ENCODE results near the gene PHACTR3.
"Not testable (repeated sequence)": the region's sequence is repeated elsewhere in the genome, so short reads cannot be mapped to it uniquely, and the experiment has no call there.

The PHACTR3 gene

DNA sequence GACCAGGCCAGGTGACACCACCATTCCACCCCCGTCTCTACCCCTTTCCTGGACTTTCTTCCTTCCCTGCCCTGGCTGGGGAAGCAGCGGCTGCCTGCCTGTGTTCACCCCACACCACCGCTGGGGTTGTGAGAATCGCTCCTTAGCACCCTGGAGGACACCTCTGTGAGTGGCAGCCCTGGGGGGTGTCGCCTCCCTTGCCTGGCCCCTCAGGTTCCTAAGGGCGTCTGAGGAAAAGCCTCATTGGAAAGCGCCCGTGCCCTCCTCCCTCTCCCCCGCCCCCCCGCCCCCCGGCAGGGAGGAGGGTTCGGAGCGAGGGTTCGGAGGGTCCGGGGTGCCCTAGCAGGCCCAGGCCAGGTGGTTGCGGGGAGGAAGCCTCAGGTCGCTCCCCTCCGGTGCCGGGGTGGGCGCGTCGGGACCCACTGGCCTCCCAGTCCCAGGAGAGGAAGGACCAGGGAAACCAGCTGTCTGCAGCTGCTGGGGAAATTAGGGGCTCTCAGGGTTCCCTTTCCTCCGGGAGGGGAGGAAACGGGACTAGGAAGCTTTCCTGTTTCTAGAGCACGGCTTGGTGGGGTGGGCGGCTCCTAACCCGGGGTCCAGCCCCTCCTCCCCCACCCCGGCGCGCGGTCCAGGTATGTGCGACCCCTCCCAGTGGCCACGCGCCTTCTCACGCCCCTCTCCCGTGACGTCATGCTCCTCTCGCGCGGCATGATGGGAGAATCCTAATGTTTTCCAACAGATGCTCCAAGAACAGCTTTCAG, at the start of gene PHACTR3:
Gene PHACTR3 (plus strand): TSS at position 760 of the 761 bp plus-strand sequence. CDS start 475 bp downstream, outside the sequence.
- no peak for DNase-seq

DNA sequence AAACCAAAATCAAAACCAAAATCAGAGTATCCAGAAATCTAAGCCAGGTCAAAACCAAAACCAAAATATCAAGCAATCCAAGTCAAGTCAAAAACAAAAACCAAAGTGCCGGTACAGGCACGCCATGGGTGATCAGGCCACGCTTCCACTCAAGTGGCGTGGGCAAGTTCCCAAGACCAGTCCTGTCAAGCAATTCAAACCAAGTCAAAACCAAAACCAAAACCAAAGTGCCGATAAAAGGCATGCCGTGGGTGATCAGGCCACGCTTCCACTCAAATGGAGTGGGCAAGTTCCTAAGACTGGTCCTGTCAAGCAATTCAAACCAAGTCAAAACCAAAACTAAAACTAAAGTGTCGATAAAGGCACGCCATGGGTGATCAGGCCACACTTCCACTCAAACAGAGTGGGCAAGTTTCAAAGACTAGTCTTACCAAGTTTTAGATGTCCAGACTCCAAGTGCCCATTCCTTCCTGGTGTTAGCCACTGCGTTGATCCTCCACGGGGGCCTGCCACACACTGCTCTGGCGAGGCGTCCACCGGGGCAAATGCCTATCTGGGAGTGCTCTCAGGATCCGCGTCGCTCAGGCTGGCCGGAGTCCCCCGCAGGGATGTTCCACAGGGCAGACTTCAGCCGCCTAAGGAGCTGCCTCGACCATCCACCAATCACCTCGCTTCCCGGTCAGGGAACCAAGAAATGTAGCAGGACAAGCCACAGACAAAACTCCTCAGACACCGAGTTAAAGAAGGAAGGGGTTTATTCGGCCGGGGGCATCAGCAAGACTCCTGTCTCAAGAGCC, 46.4 kb upstream of the PHACTR3 start:
- not testable (repeated sequence) for DNase-seq

DNA sequence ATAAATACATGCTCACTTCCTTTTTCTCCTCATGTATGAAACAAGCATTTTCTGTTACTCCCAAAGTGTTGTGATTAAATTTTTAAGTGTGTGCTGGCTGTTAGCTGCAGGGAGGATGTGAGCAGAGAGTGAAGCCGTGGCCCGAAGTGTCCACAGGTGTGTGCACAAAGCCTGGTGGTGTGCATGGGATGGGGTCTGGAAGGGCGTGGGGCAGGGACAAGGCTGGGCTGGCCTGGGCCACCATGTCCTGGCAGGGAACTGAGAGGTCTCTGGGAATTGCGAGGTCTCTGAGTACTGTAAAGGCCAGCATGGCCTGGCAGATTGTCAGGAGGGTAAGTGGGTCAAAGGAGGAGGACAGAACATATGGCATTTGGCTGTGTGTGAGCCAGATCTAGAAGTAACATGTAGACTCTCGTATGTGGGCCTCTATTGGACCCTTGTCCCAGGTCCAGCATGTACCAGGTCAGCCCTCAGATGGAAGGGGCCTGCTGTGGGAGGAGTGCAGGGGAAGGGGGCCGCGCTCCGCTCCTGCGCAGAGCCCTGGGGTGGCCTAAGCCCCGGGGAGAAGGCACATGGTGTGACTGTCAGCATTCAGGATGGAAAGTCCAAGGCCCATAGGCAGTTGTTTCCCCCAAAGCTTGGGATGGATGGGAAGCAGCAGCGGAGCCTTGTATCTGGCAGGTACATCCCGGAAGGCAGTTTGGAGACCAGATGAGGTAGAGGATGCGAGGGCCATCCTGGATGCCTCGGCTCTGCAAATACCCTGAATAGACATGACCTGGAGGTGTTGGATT, 45.1 kb upstream of the PHACTR3 start:
- no peak for DNase-seq

DNA sequence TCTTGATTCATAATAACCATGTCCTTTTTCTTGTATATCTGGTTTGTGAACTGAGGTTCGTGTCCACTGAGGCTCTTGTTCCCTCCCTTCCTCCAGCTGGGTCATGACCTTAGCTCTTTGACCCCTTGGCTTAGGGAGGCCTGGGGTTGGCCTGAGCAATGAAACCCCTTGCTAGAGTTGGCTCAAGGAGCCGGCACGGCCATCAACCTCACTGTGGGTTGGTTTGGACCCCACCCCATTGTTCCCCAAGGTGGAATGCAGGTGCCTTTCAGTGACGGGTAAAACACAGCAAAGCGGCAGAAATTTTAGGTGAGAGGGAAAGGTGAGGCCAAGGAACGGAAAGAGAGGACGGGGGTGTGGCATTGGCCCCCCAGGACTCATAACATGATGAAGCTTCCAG, 44.5 kb upstream of the PHACTR3 start:
- no peak for DNase-seq

DNA sequence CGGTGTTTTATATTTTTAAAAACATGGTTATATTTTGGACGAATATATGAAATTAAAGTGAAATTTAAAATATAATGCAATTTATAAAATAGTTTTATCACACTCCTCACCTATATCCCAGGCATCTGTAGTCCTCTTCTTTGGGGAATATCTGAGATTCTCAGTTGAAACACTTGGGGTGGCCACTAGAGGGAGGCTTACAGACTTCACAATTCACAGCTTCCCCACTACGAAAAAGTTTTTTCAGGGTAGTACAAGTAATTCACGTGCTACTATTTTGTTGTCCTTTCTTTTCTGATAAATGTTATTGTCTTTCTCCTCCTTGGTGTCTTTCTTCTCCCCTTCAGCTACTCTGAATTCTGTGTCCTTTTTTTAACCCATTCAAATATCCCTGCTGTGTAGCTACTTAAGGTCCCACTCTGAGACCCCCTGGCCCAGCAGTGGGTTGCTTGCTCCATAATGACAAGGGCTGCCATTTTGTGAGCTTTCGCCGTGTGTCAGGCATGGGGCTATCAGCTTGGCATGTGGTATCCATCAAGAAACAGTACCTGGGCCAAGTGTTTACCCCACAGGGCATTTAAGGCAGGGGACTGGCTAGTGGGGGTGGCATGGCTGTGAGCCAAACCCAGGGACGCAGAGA, 43.6 kb upstream of the PHACTR3 start:
- DNase-seq = no peak

DNA sequence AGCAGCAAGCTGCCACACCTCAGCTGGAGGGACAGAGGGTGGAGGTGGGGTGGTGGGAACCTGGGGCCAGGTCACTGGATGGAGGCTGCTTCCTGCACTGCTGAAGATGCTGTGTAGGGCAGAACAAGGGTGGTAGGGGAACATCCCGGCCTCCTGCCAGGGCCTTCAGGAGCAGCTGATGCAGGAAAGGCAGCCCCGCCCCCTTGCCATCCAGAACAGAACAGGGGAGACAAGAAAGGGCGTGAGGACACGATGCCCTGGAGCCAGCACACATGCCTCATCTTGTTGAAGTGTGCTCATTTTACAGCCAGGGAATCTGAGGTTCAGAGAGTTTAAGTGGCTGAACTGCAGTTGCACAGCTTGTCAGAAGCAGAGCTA, 43.1 kb upstream of the PHACTR3 start:
- DNase-seq = no peak

DNA sequence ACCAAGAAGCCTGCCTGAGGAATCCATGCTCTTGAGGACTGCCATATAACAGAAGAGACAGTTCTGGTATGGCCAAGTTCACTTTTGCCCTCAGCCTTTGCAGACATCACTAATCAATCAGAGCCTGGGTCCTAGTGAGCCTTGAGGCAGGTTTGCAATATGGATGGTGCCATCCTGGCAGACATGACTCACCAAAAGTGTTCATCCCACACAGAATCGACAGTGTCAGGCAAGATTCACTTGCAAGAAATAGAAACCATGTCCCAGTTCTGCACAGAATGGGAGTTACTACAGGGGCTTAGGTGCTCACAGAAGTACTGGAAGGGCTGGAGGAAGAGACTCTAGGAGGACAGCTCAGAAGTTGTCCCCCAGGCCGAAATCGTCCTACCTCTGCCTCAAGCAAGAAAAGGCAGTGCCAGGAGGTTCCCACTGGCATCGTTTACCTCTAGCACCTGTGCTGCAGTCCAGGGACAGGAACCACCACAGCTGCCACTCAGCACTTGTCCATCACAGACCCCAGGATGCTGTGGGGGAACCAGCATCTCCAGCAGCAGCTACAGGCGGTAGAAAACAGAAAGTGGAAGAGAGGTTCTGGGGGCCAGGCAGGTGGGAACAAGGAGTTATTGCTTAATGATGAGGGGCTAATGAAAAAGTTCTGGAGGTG, 42.6 kb upstream of the PHACTR3 start:
- no peak for DNase-seq

DNA sequence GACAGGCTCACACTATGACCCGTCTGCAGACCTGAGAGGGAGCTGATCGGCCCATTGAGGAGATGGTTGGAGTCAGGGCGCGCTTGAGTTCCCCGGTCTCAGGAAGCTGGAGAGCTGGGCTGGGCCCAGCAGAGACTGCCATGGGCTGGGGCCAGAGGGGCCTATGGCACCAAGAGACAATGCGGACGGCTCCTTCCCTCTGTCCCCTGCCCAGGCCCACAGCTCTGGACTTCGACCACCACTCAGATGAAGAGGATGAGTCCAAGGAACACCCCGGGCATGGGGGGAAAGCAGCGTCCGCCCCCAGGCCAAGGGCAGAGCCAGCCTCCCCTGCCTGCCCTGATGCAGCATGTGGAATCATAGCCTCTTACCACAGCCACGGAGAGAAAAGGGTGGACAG, 40.2 kb upstream of the PHACTR3 start:
- no peak for DNase-seq

DNA sequence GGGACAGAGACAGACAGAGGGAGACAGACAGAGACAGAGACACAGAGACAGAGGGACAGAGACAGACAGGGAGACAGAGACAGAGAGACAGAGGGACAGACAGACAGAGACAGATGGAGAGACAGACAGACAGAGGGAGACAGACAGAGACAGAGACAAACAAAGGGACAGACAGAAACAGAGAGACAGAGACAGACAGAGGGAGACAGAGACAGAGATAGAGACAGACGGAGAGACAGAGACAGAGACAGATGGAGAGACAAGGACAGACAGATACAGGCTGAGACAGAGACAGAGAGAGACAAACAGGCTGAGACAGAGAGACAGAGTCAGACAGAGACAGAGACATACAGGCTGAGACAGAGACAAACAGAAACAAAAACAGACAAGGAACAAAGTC, 39.4 kb upstream of the PHACTR3 start:
- no peak for DNase-seq

DNA sequence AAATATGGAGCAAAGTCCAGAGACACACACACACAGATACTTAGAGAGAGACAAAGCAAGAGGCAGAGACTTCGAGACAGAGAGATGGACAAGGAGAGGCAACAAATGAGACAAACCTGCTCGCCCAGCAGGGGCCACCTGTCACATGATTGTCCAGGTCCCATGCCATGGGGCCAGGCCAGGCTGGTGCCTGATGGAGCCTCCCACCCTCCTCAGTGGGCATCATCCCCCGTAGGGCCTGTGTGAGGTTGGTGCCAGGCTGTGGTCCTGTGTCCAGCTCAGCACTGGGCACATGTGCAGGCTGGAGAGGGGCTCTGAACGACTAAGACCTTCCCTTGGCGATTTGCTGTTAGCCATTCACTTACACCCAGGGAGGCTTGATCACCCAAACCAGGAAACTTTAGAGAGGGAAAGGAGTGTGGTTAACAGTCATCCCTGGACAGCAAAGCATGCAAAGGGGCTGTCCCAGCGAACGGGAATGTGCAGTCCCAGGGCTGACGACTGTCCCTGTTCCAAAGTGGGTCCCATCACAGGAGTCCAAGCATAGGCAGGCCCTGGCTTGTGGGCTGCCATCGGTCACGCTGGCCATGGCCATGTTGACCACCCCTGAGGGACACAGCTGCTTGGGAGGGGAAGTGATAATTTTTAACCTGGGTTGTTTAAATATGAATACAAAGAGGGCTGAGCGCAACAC, 38.4 kb upstream of the PHACTR3 start:
- no peak for DNase-seq

DNA sequence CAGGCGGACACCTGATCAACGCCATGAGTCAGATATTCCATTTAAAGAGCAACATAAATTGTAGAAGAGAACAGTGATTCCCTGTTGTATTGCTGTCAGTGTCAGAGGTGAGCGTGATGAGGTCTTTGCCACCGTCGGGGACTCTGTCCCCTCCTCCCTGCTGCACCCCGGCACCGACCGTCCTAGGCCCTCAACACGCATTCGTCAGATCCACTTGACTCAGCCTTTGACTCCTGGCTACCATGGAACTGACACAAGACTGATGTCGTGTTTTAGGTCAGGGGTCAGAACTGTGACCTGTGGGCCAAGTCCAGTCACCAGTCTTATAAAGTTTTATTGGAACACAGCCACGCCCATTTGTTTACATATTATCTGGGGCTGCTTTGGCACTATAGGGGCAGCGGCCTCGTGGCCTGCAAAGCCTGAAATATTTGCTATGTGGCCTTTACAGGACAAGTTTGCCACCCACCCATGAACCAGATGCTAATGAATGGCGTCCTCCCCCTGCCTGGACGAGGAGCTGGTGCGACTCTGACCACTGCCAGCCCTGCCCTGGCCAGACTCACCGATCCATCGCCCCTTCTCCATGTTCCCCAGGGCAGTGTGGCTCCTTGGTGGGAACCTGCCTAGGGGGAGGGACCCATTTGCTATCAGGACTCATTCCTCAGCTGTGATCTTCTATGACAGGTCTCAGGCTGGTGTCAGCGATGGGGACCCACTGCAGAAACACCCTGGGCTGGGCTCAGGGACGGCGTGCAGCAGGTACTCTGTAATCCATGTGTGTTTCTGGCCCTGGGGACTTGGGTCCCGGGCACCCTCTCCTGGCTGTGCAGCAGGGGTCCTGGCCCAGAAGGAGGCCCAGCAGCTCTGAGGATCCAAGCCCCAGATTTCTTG, 37.5 kb upstream of the PHACTR3 start:
- no peak for DNase-seq

DNA sequence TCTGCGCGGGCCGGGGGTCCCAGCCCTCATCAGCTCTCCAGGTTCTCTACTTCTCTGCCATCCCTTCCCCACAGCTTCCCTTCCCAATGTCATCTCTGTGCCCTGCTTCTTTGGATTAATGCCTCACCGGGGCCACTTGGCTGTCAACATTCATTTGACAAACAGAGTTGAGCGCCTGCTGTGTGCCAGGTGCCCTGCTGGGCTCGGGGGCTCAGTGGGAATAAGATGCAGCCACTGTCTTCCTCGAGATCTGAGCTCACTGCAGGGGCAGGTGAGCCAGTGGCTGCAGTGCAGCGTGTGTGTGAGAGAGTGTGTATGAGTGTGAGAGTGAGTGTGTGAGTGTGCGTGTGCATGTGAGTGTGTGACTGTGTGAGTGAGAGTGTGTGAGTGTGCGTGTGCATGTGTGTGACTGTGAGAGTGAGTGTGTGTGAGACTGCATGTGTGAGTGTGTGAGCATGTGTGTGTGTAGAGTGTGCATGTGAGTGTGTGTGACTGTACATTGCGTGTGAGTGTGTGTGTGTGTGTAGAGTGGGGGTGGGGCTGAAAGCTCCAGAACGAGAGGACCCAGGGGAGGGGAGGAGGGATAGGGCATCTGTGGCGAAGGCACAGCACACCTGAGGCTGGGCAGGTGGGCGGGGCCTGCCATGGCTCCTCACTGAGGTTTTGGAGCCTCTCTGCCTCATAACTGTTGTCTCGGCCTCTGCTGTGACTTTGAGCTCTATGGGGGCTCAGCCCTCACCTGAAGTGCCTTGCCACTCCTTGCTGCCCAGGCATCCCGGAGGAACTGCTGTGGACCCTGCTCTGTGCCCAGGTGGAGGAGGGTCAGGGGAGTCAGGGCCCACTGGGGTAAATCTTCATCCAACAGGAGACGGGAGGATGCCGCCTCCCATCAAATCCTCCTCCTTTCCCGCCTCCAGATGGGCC, 36.5 kb upstream of the PHACTR3 start:
- DNase-seq = no peak

DNA sequence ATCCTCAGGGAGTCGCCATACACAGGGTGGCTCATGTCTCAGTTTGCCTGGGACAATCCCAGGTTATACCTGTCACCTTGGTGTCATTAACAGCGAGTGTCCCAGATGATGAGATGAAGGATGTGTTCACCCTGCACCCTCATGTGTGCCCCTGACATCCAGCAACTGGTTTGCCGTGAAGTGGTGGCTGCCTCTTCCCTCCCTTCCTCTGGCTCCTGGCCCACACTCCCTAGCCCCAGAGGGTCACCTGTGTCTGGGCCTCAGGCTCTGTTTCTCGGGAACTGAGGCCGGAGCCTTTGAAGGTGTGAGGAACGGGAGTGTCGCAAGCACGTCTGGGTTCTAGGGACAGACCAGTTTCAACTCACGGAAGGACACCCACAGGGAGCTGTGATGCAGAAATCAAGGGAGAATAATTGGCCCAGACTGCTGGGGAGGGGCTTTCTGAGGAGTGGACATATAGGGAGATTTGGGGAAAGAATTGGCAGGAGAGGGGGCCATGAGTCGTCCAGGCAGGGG, 35.8 kb upstream of the PHACTR3 start:
- no peak for DNase-seq

DNA sequence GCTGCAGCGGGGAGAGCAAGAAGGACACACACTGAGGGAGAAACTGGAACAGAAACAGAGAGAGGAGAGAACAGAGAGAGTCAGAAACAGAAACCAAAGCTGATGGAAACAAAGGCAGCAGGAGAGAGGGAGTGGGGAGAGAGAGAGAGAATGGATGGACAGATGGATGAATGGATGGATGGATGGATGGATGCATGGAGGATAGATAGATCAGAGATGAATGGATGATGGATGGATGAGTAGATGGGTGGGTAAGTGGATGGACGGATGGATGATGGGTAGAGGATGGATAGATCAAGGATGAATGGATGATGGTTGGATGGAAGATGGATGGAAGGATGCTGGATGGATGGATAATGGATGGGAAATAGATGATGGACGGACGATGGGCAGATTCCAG, 35.0 kb upstream of the PHACTR3 start:
- DNase-seq = no peak

DNA sequence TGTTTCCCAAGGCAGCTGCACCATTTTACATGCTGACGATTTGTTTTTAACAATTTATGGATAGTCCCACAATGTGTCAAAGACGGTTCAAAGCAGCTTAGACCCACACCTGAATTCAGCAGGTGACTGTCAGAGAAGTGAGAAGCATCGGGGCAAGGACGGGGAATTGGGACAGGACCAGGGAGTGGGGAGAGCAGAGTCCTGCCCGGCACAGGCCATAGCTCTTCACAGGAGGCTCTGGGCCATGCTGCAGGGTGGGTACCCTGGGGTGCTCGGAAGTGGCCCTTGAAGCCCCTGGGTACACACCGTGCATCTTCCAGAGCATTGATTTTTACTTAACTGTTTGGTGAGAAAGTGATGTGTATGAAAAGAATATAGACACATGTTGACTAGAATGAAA, 33.2 kb upstream of the PHACTR3 start:
- no peak for DNase-seq

DNA sequence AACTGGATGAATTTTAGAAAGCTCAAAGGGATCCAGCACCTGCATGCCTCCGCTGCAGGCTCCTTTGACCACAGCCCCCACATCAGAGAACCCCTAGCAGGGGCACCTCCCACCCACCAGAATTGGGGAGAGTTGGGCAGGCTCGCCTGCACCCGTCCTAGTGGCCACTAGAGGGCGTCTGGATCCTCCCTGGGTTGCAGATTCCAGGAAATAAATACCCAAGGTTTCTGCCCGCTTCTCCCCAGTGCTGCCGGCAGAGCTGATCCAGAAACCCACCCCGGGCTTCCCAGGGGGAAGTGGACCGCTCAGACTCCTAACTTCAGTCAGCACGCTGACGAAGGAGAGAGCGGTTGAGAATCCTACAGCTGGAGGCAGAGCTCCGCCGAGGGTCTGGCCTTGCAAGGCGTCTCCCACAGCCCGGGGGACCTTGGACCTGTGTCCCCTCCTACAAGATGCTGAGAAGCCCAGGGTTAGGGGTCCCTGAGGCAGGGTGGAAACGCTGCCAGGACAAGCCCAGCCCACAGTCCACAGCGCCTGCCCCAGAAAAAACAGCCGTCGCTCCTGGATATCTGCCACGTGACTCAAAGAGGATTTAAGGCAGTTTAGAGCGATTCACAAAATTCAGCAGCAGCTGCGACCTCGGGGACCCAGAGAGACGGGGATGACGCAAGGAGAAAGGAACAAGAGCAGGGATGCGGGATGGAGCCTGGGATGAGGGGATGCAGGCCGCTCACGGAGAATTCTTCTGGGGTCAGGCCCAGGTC, 32.6 kb upstream of the PHACTR3 start:
- DNase-seq = peak; percentile 13 to 39 (median 20)

DNA sequence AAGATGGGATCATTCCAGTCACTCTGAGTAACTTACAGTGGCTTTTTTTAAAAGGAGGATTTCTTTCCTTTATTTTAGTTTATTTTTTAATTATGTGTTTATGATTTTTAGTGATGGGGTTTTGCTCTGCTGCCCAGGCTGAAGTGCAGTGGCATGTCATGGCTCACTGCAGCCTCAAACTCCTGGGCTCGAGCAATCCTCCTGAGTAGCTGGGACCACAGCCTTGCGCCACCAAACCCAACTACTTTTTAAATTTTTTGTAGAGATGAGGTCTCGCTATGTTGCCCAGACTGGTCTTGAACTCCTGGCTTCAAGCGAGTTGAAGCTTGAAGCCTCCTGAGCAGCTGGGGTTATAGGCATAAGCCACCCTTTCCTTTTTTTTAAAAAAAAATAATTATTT, 31.8 kb upstream of the PHACTR3 start:
- DNase-seq = no peak

DNA sequence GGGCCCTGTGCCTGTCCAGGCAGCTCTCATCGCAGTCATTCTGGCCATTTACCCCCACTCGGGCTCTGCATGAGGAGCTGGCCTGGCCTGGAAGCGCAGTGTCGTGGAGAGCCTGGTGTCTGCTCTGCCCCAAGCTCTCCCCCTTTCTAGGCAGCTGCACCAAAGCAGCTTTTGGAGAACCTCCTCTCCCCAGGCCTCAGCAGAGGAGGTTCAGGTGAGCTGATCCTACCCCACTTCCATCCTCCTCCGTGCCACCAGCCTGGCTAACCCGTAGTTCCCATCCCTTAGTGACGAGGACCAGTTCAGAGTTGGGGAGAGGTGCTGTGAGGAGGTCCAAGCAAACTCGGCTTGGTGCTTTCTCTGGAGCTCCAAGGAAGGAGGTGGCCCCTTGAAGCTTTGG, 30.5 kb upstream of the PHACTR3 start:
- DNase-seq = no peak

DNA sequence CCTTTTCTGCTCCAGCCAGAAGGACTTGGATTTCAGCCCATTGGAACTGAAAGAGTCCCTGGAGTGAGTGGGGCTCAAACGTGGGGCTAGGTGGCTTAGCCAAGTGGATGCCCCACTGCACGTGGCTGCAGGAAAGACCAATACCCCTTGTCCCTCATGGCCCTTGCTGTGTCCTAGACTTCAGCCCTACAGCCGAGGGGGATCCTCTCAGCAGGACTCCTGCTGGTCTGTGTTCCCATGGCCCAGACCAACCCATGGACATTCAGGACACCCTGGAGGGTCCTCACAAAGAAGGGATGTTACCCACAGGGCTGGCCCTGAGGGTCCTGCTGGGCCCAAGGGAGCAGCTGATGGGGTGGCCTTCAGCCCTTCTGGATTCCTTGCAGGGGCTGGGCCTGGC, 30.0 kb upstream of the PHACTR3 start:
- no peak for DNase-seq
